Measurements from ENCODE around the gene HCLS1.
"Not testable (repeated sequence)": the region's sequence is repeated elsewhere in the genome, so short reads cannot be mapped to it uniquely, and the experiment has no call there.

Gene HCLS1

DNA sequence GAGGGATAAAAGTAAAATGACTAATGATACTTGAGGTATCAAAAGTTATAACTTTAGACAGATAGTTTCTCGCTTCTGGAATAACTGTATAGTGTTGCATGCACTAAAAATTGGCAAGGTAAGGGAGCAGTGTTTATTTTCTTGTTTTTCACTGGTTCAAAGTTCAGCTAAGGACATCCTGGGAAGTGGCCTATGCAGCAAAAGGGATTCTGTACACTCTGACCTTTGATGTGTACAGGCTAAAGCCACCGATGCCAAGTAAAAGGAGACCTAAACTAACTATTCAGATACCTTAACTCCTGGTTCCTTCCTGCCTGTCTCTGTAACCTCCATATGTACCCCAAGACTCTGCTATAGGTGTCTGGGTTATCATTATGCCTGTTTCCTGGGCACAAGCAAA, 65.9 kb downstream of the HCLS1 start:
- Mint-ChIP-seq H3K4me1 (ENCODE audit: low read depth) (no peaks in the 10 kb centered on the region), H3K9me3 (ENCODE audit: low read depth) (no peaks in the 10 kb centered on the region), H3K4me3 (no peak overlapping the region), H3K27me3 (no peaks in the 10 kb centered on the region), H3K27ac (no peak overlapping the region), H3K36me3 (no peaks in the 10 kb centered on the region)

DNA sequence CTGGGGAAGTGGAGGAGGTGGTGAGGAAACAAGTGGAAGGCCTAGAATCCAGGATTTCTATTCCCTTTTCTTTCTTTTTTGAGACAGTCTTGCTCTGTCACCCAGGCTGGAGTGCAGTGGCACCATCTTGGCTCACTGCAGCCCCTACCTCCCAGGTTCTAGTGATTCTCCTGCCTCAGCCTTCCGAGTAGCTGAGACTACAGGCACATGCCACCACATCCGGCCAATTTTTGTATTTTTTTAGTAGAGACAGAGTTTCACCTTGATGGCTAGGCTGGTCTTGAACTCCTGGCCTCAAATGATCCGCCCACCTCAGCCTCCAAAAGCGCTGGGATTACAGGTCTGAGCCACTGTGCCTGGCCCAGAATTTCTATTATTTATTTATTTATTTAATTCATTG, 66.9 kb downstream of the HCLS1 start:
- not testable (repeated sequence) for H3K9me3 Mint-ChIP-seq (ENCODE audit: low read depth); H3K27me3 Mint-ChIP-seq; H3K4me1 Mint-ChIP-seq (ENCODE audit: low read depth); H3K4me3 Mint-ChIP-seq; H3K36me3 Mint-ChIP-seq; H3K27ac Mint-ChIP-seq

DNA sequence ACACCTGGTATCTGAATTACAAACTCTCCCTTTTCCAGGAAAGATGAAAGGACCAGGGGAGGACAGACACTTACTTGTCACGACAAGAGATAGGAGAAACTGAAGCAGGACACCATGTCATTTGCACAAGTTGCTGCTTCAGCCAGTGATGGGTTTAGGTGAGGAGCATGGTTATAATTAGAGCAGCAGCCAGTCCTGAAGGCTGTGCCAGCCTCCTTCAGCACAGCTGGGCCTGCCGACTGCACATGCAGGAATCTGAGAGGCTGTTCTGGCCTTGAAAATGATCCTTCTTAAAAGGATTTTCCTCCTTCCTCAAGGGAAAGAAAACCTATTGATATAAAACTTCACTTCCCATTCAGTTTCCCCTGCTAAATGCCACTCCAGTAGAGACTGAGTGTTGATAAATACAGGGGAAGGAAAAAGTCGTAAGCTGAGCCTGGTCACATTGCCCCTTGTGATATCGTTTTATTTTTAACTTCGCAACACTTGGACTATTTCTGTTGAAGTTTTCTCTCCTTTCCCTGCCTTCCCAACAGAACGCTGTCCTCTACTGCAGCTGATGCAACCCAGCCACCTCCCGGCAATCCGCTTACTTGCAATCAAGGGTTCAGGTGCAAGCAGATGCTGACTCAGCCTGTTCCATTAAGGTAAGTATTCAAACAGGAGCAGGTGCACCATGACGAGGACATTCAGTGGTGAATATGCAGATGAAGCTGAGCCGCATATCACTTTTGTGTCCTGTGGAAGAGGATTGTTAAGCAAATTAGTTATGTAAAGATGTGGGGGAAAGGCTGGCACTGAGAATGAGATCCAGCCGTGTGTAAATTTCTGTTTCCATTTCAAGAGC, 67.6 kb downstream of the HCLS1 start, which contains the start of gene FBXO40:
FBXO40 (plus strand) TSS at position 524 of the 847 bp plus-strand sequence. CDS start 27,197 bp downstream, outside the sequence.
- H3K4me1 Mint-ChIP-seq (ENCODE audit: low read depth): no peaks in the 10 kb centered on the region
- no peaks in the 10 kb centered on the region for H3K36me3 Mint-ChIP-seq
- no peak within 1 kb of the TSS for H3K4me3 Mint-ChIP-seq
- H3K27me3 Mint-ChIP-seq: no peaks in the 10 kb centered on the region
- H3K9me3 Mint-ChIP-seq (ENCODE audit: low read depth): no peaks in the 10 kb centered on the region
- no peak within 1 kb of the TSS for H3K27ac Mint-ChIP-seq

DNA sequence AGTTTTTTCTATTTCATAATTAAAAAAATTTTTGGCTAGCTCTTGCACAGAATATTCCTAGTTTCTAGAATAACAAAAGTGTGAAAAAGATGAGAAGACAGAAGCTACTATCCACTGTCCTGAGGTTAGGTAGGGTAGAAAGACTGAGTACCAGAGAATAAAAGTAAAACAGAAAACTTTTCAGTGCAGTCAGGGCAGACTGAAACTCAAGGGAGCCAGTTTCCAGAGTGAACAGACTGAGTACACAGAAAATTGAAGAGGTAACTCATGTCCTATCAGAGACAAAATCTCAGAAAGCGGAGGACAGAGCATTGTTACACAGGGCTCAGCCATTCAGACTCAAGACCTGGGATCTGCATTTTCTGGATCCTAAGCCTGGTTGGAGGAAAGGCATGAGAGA, 76.3 kb downstream of the HCLS1 start:
- Mint-ChIP-seq H3K27ac (no peak overlapping the region), H3K4me1 (ENCODE audit: low read depth) (no peaks in the 10 kb centered on the region), H3K27me3 (peaks cover 1% of the 10 kb centered on the region), H3K4me3 (no peak overlapping the region), H3K9me3 (ENCODE audit: low read depth) (no peaks in the 10 kb centered on the region), H3K36me3 (no peaks in the 10 kb centered on the region)

DNA sequence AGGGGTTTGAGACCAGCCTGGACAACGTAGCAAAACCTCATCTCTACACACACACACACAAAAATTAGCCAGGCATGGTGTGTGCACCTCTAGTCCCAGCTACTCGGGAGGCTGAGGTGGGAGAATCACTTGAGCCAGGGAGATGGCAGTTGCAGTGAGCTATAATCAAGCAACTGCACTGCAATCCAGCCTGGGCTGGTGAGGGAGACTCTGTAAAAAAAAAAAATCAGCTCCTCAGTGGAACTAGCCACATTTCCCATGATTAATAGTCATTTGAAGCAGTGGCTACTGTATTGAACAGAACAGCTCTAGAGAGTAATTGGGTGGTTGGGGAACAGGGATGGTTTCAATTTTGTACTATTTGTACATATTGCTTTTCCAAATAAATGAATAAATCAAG, 79.0 kb downstream of the HCLS1 start:
- Mint-ChIP-seq H3K4me1 (ENCODE audit: low read depth) (no peaks in the 10 kb centered on the region), H3K27ac (no peak overlapping the region), H3K9me3 (ENCODE audit: low read depth) (no peaks in the 10 kb centered on the region), H3K27me3 (peaks cover 1% of the 10 kb centered on the region), H3K4me3 (no peak overlapping the region), H3K36me3 (no peaks in the 10 kb centered on the region)
